Ectodermal cell (in vitro differentiated cells): ENCODE results near the gene UBXN4.

Experiments
- H3K27ac ChIP-seq: 2 replicates; pipeline ENCODE4 v1.7.0; 2013; ENCODE audit warnings: mild to moderate bottlenecking, low read depth, low read length; ENCODE audit not compliant: insufficient read depth, poor library complexity, severe bottlenecking
- H3K27me3 ChIP-seq: 2 replicates; pipeline ENCODE4 v1.7.0; 2013; ENCODE audit warnings: mild to moderate bottlenecking, low read length; ENCODE audit not compliant: insufficient read depth, control insufficient read depth, poor library complexity, severe bottlenecking
- H3K36me3 ChIP-seq: one replicate; pipeline ENCODE4 v1.7.0; 2013; ENCODE audit warnings: low read length; ENCODE audit not compliant: control insufficient read depth, insufficient read depth
- H3K4me1 ChIP-seq: one replicate; pipeline ENCODE4 v1.7.0; 2013; ENCODE audit warnings: low read length; ENCODE audit not compliant: control insufficient read depth, insufficient read depth
- H3K4me3 ChIP-seq: 2 replicates; pipeline ENCODE4 v1.7.0; 2013; ENCODE audit warnings: low read depth, low read length, control low read depth; ENCODE audit not compliant: insufficient read depth
- H3K9me3 ChIP-seq: 2 replicates; pipeline ENCODE4 v1.7.0; 2013; ENCODE audit warnings: mild to moderate bottlenecking, low read length, moderate library complexity; ENCODE audit not compliant: control insufficient read depth
- WGBS, 2 experiments: methylation state at CpG; one replicate each; pipeline ENCODE4 v1.1.7; 2013; ENCODE audit warnings: missing lambda C conversion rate in 2 of 2; 5-methylcytosine and 5-hydroxymethylcytosine counted together

UBXN4 gene

DNA sequence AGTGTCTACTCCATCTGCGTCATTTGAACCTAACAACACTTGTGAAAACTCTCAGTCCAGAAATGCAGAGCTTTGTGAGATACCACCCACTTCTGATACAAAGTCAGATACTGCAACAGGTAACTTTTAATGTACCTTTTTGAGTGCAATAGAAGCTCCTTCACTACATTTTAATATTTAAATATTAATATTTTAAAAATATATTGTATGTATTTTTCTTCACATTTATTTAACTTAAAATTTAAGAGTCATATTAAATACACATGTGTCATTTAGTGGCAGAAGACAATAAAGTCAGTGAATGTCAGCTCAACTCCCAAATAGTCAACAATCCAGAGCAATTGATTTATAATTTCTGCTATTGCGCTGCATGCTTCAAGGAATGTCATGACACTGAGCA lies 13.9 kb downstream of the UBXN4 start:
- 98 to 100% methylated on average over 2 of the region's 2 CpGs for WGBS, 2 experiments
- H3K27ac ChIP-seq: no peak overlapping the region

DNA sequence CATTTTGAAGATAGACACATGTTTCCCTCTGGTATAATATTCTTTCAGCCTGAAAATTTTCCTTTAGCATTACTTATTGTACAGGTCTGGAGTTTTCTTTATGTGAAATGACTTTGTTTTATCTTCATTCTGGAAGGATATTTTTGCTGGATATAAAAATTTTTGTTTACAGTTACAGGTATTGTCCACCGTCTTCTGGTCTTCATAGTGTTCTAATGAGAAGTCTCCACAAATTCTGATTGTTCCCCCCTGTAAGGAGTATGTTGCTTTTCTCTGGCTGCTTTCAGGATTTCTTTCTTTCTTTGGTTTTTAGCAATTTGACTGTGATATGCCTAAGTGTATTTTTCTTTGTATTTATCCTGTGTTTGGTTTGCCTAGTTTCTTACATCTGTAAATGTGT lies 15.0 kb downstream of the UBXN4 start:
- WGBS, 2 experiments: 93 to 100% methylated on average over 1 of the region's 1 CpG
- H3K4me3 ChIP-seq: no peak overlapping the region
- no peaks in the 10 kb centered on the region for H3K27me3 ChIP-seq
- H3K4me1 ChIP-seq: no peaks in the 10 kb centered on the region
- no peaks in the 10 kb centered on the region for H3K9me3 ChIP-seq
- no peak overlapping the region for H3K27ac ChIP-seq
- peaks cover 55% of the 10 kb centered on the region for H3K36me3 ChIP-seq

More for the DNA sequence above, 13.9 kb downstream of the UBXN4 start:
- Histone ChIP-seq H3K27me3 (no peaks in the 10 kb centered on the region), H3K4me3 (no peak overlapping the region), H3K4me1 (no peaks in the 10 kb centered on the region), H3K36me3 (peaks cover 50% of the 10 kb centered on the region), H3K9me3 (no peaks in the 10 kb centered on the region)

DNA sequence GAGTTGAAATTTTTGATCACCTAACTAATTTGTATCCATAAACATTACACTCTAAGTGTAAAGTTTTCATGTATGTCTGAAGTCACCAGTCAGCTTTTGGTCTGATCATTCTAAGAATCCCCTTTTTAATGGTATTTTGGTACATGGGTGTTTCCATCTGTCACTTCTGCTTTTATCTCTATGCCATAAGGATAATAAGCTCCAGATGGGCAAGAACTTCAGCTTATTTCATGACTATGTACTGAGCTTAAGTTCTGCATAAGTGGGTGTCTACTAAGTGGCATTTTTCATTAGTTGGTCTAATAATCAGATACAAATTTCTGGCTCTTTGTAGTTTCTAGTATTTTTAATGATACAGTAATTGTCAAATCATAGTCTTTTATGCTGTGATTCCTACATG lies 20.4 kb downstream of the UBXN4 start:
- H3K4me3 ChIP-seq: no peak overlapping the region
- H3K36me3 ChIP-seq: peaks cover 56% of the 10 kb centered on the region
- H3K27me3 ChIP-seq: no peaks in the 10 kb centered on the region
- H3K4me1 ChIP-seq: no peaks in the 10 kb centered on the region
- H3K9me3 ChIP-seq: no peaks in the 10 kb centered on the region
- no peak overlapping the region for H3K27ac ChIP-seq

DNA sequence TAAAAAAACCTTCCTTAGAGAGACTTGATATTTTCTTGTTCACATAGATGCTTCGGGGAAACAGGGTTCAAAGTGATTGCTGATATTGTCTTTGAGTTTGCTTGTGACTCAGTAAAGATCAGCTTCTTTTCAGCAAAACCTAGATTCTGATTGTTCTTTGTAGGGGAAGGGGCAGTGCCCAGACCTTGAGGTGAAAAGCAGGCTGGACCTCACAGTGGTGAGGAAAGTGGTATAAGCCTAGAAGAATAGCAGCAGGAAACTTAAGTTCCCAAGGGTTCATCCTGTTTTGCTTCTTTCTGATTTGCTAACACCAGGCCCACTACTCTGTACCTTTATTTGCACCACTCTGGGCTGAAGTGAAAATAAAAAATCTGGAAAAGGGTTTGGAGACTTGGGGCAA lies 20.9 kb downstream of the UBXN4 start:
- Histone ChIP-seq H3K4me3 (no peak overlapping the region), H3K27ac (no peak overlapping the region), H3K36me3 (peaks cover 51% of the 10 kb centered on the region), H3K9me3 (no peaks in the 10 kb centered on the region), H3K27me3 (no peaks in the 10 kb centered on the region), H3K4me1 (no peaks in the 10 kb centered on the region)
- WGBS, 2 experiments: 100% methylated on average over 1 of the region's 1 CpG

DNA sequence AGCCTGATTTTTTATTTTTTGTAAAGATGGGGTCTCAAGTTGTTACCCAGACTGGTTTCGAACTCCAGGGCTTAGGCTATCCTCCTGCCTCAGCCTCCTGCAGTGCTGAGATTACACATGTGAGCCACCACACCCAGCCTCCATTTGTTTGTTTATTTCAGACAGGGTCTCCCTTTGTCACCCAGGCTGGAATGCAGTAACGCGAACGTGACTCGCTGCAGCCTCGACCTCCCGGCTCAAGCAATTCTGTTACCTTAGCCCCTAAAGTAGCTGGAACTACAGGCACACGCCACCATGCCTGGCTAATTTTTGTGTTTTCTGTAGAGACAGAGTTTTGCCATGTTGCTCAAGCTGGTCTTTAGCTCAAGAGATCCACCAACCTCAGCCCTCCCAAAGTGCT lies 27.2 kb downstream of the UBXN4 start:
- H3K36me3 ChIP-seq: peaks cover 60% of the 10 kb centered on the region
- H3K4me1 ChIP-seq: no peaks in the 10 kb centered on the region
- H3K27ac ChIP-seq: no peak overlapping the region
- H3K9me3 ChIP-seq: no peaks in the 10 kb centered on the region
- H3K4me3 ChIP-seq: no peak overlapping the region
- 87 to 92% methylated on average over 8 of the region's 8 CpGs for WGBS, 2 experiments
- no peaks in the 10 kb centered on the region for H3K27me3 ChIP-seq

DNA sequence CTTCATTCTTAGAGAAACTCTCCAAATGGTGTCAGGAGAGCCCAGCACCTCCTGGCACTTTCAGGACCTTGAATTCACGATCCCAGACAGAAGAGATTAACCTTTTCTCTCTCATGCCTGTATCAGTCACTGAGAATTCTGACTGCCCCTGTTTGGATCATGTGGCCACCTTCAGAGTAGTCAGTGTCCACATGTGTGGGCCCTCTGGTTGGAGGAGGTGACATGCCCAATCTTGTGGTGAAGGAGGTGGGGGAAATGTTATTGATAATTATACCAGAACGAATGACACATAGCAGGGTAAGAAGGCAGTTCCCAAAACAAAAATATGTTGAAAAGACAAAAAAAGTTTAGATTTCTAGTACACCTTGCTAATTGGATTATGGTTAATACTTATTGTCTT lies 31.7 kb downstream of the UBXN4 start:
- Histone ChIP-seq H3K9me3 (no peaks in the 10 kb centered on the region), H3K36me3 (peaks cover 71% of the 10 kb centered on the region), H3K27ac (no peak overlapping the region), H3K4me1 (no peaks in the 10 kb centered on the region), H3K27me3 (no peaks in the 10 kb centered on the region), H3K4me3 (no peak overlapping the region)
- WGBS, 2 experiments: 95 to 96% methylated on average over 2 of the region's 2 CpGs

DNA sequence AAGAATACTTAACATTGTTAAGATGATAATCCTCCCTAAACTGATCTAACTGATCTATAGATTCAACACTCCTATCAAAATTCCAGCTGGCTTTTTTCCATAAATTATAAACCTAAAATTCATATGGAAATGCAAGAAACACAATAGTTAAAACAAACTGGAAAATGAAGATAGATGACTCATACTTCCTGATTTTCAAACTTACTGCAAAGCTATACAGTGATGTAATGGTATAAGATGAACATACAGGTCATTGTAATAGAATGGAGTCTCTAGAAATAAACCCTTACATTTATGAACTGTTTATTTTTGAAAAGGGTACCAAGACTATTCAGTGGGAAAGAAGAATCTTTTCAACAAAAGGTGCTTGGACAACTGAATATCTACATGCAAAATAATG lies 32.3 kb downstream of the UBXN4 start:
- Histone ChIP-seq H3K27me3 (no peaks in the 10 kb centered on the region), H3K36me3 (peaks cover 74% of the 10 kb centered on the region), H3K27ac (no peak overlapping the region), H3K4me1 (no peaks in the 10 kb centered on the region), H3K9me3 (no peaks in the 10 kb centered on the region), H3K4me3 (no peak overlapping the region)

DNA sequence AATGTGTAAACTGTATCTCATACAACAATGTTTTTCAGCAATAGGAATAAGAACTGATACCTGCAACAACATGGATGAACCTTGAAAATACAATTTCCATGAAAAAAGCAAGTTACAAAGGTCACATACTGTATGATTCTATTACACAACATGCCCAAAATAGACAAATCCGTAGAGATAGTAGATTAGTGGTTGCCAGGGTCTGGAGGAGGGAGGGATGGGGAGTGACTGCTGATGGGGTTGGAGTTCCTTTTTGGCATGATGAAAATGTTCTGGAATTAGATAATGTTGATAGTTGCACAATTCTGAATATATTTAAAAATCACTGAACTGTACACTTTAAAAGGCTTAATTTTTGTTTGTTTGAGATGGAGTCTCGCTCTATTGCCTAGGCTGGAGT lies 33.8 kb downstream of the UBXN4 start:
- whole genome bisulfite sequencing, 2 experiments: 45 to 50% methylated on average over 2 of the region's 2 CpGs

DNA sequence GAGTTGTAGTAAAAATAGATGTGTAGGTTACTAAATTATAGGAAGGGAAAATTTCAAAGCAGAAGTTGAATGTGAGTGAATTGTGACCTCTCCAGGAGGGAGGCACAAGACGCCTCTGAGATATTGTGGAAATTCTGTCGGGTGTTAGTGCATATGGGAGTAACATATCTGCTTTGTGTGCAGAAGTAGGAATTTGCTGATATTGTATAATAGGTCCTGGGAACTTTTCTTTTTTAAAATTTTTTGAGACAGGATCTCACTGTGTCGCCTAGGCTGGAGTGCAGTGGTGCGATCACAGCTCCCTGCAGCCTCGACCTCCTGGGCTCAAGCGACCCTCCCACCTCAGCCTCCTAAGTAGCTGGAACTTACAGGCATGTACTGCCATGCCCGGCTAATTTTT lies 34.7 kb downstream of the UBXN4 start:
- H3K36me3 ChIP-seq: peaks cover 72% of the 10 kb centered on the region

More for the DNA sequence above, 33.8 kb downstream of the UBXN4 start:
- no peaks in the 10 kb centered on the region for H3K27me3 ChIP-seq
- peaks cover 71% of the 10 kb centered on the region for H3K36me3 ChIP-seq
- H3K27ac ChIP-seq: no peak overlapping the region
- H3K9me3 ChIP-seq: no peaks in the 10 kb centered on the region
- H3K4me3 ChIP-seq: no peak overlapping the region
- no peaks in the 10 kb centered on the region for H3K4me1 ChIP-seq

DNA sequence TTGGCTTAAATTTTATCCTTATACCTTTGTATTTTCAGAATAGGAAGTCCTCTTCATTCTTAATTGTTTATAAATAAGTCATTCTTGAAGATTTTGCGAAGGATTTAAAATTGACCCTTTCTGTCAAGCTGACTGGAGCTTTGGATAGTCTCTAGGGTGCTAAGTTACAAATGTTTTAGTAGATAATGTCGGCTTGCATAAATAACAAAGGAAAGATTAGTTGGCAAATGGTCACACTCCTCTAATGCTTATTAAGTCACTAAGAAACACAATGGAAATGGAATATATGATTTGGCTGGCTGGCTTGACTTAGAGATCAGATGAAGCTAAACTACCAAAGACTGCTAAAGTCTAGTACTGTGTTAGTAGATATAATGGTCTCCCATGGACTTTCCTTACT lies 40.6 kb downstream of the UBXN4 start:
- WGBS, 2 experiments: 97 to 100% methylated on average over 1 to 2 of the region's 2 CpGs
- Histone ChIP-seq H3K4me1 (no peaks in the 10 kb centered on the region), H3K27ac (no peak overlapping the region), H3K4me3 (no peak overlapping the region), H3K27me3 (no peaks in the 10 kb centered on the region), H3K9me3 (no peaks in the 10 kb centered on the region), H3K36me3 (peaks cover 33% of the 10 kb centered on the region)

More for the DNA sequence above, 34.7 kb downstream of the UBXN4 start:
- WGBS, 2 experiments: 94% methylated on average over 7 of the region's 7 CpGs
- Histone ChIP-seq H3K4me1 (no peaks in the 10 kb centered on the region), H3K27me3 (no peaks in the 10 kb centered on the region), H3K9me3 (no peaks in the 10 kb centered on the region), H3K27ac (no peak overlapping the region), H3K4me3 (no peak overlapping the region)

DNA sequence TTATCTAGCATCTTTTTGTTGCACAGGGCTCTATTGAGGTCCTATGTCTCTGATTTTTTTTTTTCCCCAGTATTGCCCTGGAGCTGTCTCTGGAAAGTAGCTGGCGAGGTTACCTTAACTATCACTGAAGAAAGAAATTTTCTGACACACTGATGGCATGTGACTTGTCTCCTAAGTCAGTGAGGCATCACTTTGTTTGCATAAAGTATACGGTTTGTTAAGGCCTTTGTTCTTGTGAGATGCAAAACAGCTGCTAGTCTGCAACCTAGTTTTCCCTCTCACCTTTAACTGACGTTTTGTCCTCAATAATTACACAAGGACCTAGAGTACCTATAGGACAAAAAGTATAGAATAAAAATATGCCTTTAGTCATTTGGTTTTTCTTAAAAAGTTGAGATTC lies 41.8 kb downstream of the UBXN4 start:
- peaks cover 33% of the 10 kb centered on the region for H3K36me3 ChIP-seq
- H3K9me3 ChIP-seq: no peaks in the 10 kb centered on the region
- no peaks in the 10 kb centered on the region for H3K4me1 ChIP-seq
- no peak overlapping the region for H3K27ac ChIP-seq
- no peak overlapping the region for H3K4me3 ChIP-seq
- WGBS, 2 experiments: 86 to 89% methylated on average over 2 to 3 of the region's 3 CpGs
- no peaks in the 10 kb centered on the region for H3K27me3 ChIP-seq
